Transverse colon (tissue), 4 donors: Measurements from ENCODE around the gene MFF. TPM values are rescaled to one million over a fixed set of nuclear protein-coding genes. Genes with fewer than 3 reads are reported as not detected.

Source experiments
- DNase-seq: peaks from one replicate; pipeline ENCODE4 v3.0.0-alpha.2; 2019
- H3K27ac ChIP-seq, 4 donors: fragments of 200-600 bp; sonication (generic); 2 replicates each; pipeline ENCODE4 v1.5.1; 2016 to 2018; ENCODE audit warnings: inconsistent platforms in 4 of 4
- H3K27me3 ChIP-seq: fragments of 200-600 bp; sonication (generic); 2 replicates; pipeline ENCODE4 v1.5.1; 2017; ENCODE audit warnings: inconsistent platforms
- H3K36me3 ChIP-seq, 4 donors: fragments of 200-600 bp; sonication (generic); 2 replicates each; pipeline ENCODE4 v1.5.1; 2017 to 2019; ENCODE audit warnings: inconsistent platforms in 4 of 4
- H3K4me1 ChIP-seq, 4 donors: fragments of 200-600 bp; sonication (generic); 2 replicates each; pipeline ENCODE4 v1.5.1; 2017 to 2020; ENCODE audit warnings: inconsistent platforms in 4 of 4
- H3K4me3 ChIP-seq, 4 donors: fragments of 200-600 bp; sonication (generic); 1 replicate in 1 of 4; 2 replicates in 3 of 4; pipeline versions ENCODE4 v1.5.1 to v1.6.1; 2017 to 2019; ENCODE audit warnings: inconsistent platforms in 4 of 4
- H3K9me3 ChIP-seq, 2 donors: fragments of 200-600 bp; sonication (generic); 2 replicates each; pipeline ENCODE4 v1.5.1; 2017 to 2019; ENCODE audit warnings: inconsistent platforms in 2 of 2
- CTCF ChIP-seq, 5 experiments: fragments of 200-600 bp in 3 of 5; fragments of 450-650 bp in 2 of 5; sonication (generic) in 3 of 5; IDR thresholded peaks; 1 replicate in 2 of 5; 2 replicates in 3 of 5; pipeline ENCODE4 v1.5.1; 2016 to 2017; ENCODE audit warnings: antibody characterized with exemption in 5 of 5, inconsistent platforms in 3 of 5, mild to moderate bottlenecking in 2 of 5, moderate library complexity in 1 of 5
- EP300 ChIP-seq: sonication (generic); formaldehyde crosslinking; IDR thresholded peaks from one replicate; pipeline ENCODE4 v1.6.1; 2017; ENCODE audit warnings: antibody characterized with exemption, low read depth
- POLR2A ChIP-seq: fragments of 450-650 bp; IDR thresholded peaks from one replicate; pipeline ENCODE4 v1.6.1; 2016; ENCODE audit warnings: antibody characterized with exemption, mild to moderate bottlenecking, moderate library complexity
- POLR2AphosphoS5 ChIP-seq, 3 donors: sonication (generic); formaldehyde crosslinking; IDR thresholded peaks; one replicate each; pipeline ENCODE4 v1.6.1; 2016; ENCODE audit warnings: antibody characterized with exemption in 3 of 3
- WGBS, 2 donors: methylation state at CpG; one replicate each; pipeline ENCODE4 v1.1.5; 2018; ENCODE audit warnings: low coverage in 1 of 2; 5-methylcytosine and 5-hydroxymethylcytosine counted together
- in situ Hi-C, 4 donors: fragments of 200-750 bp; cut with MboI; loops; one replicate each; pipeline versions ENCODE4 v1.15.0 to v1.15.1; 2017; ENCODE audit warnings: low sequenced_read_pairs in 3 of 4, low pct_ligation_motif_present in 1 of 4, low pct_unique_long_range_greater_than_20kb in 1 of 4
- intact Hi-C: fragments of 100-400 bp; cut with DNase I; formaldehyde crosslinking; loops from one replicate; pipeline ENCODE4 v1.15.1; 2023; ENCODE audit warnings: low total_unique reads
- total RNA-seq, 4 donors: library from RNA; depleted of rRNA; stranded (reverse); fragments of >200 nt; gene quantifications; one replicate each; pipeline ENCODE4 v1.1.0, GENCODE V29; 2016

Gene MFF
- total RNA-seq, 4 donors from 2014 or later = 22.3 to 127 (median 103) TPM

GRCh38 chr2:227397562-227397961 lies 72.5 kb downstream of the MFF start:
- TF ChIP-seq POLR2A (no peak), EP300 (no peak), POLR2AphosphoS5 (IDR thresholded peaks at IDR 0.05) (no peak), CTCF (IDR thresholded peaks at IDR 0.05) (no peak)

DNA sequence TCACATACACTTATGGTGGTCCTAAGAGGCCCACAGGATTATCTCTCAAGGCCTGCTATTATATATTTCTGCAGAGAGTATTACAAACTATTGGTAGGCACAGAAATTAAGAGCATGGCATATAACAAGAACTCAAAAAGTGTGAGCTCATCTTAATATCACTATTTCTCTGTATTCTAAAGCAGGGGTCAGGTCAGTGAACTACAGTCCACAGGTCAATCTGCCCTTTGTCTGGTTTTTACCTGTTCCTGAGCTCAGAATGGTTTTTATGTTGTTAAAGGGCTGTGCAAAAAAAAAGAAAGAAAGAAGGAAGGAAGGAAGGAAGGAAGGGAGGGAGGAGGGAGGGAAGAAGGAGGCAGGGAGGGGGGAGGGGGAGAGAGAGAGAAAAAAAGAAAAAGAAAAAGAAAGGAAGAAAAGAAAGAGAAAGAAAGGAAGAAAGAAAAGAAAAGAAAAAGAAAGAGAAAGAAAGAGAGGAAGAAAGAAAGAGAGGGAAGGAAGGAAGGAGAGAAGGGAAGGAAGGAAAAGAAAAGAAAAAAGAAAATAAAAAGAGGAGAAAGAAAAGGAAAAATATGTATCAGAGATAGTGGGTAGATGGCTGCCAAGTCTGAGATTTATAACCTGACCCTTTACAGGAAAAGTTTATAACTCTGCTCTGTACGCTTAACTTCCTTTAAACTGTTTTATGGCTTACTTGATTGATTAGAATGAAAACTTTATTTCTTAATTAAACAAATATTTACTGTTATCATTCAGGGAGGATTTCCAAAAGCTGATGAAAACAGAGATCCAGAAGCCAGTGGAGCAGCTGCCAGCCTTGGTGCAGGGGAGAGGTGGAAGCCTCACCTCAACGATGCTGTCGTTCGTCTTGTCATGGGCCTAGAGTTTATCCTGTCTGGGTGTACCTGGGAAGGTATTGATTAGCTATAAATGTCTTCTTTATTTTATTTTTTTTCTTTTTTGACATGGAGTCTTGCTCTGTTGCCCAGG lies 73.9 kb downstream of the MFF start:
- intact Hi-C loops (no loop called here), in situ Hi-C loops (no loop called here)
- H3K4me1 ChIP-seq = peaks cover 0 to 12% (median 3%) of the 10 kb centered on the region in 4 donors
- WGBS, 2 donors = 26 to 38% methylated on average over 4 of the region's 4 CpGs
- H3K4me3 ChIP-seq = no peak overlapping the region
- no peaks in the 10 kb centered on the region for H3K27me3 ChIP-seq
- H3K9me3 ChIP-seq = no peaks in the 10 kb centered on the region
- H3K27ac ChIP-seq = no peak overlapping the region
- no peaks in the 10 kb centered on the region for H3K36me3 ChIP-seq
- no peak for DNase-seq
- TF ChIP-seq EP300 = no peak
- no peak for TF ChIP-seq POLR2AphosphoS5 (IDR thresholded peaks at IDR 0.05)
- TF ChIP-seq CTCF (IDR thresholded peaks at IDR 0.05) = no peak
- TF ChIP-seq POLR2A = no peak

More at GRCh38 chr2:227397562-227397961, 72.5 kb downstream of the MFF start:
- H3K9me3 ChIP-seq = no peaks in the 10 kb centered on the region
- no peaks in the 10 kb centered on the region for H3K27me3 ChIP-seq
- peaks cover 0 to 12% (median 3%) of the 10 kb centered on the region in 4 donors for H3K4me1 ChIP-seq
- no peak overlapping the region for H3K27ac ChIP-seq
- intact Hi-C loops = no loop called here
- 59 to 81% methylated on average over 2 to 4 of the region's 4 CpGs for WGBS, 2 donors
- H3K4me3 ChIP-seq = no peak overlapping the region
- H3K36me3 ChIP-seq = no peaks in the 10 kb centered on the region
- DNase-seq = no peak
- in situ Hi-C loops = no loop called here

GRCh38 chr2:227401550-227401949 lies 76.5 kb downstream of the MFF start:
- intact Hi-C loops (loop anchor here (10.0 kb wide), 1 partner anchor 363 kb away; no protein-coding TSS in a partner anchor), in situ Hi-C loops (loop anchor here in 2 of 4 donors (10.0 to 25.0 kb wide), 2 partner anchors 361 to 363 kb away; no protein-coding TSS in a partner anchor)
- H3K27ac ChIP-seq = no peak overlapping the region

More at GRCh38 chr2:227401550-227401949, 76.5 kb downstream of the MFF start:
- Histone ChIP-seq H3K4me3 (no peak overlapping the region), H3K36me3 (no peaks in the 10 kb centered on the region), H3K27me3 (no peaks in the 10 kb centered on the region), H3K9me3 (no peaks in the 10 kb centered on the region), H3K4me1 (peaks cover 0 to 23% (median 14%) of the 10 kb centered on the region in 4 donors)
- TF ChIP-seq EP300 = no peak
- no peak for TF ChIP-seq CTCF (IDR thresholded peaks at IDR 0.05)
- TF ChIP-seq POLR2AphosphoS5 (IDR thresholded peaks at IDR 0.05) = no peak
- no peak for TF ChIP-seq POLR2A
- no peak for DNase-seq
- WGBS, 2 donors = 48 to 68% methylated on average over 2 of the region's 2 CpGs
